OCI-LY3 (cell line): ENCODE data around the gene PIK3R6.

Source experiments
- H2AFZ ChIP-seq: fragments of 200-600, 300-600 bp; shearing (Covaris generic); 2 replicates; pipeline ENCODE4 v1.6.0; 2014; ENCODE audit warnings: antibody characterized with exemption, low read depth, low read length
- H3K27ac ChIP-seq: fragments of 200-600, 300-600 bp; sonication (generic); 2 replicates; pipeline ENCODE4 v1.5.1; 2014; ENCODE audit warnings: mild to moderate bottlenecking, low read length, moderate library complexity, mixed read lengths
- H3K27me3 ChIP-seq: fragments of 200-600, 300-600 bp; sonication (generic); 2 replicates; pipeline ENCODE4 v1.6.1; 2014; ENCODE audit warnings: low read depth, low read length, mixed read lengths
- H3K36me3 ChIP-seq: fragments of 200-600, 300-600 bp; sonication (generic); replicated peaks from 2 replicates; pipeline ENCODE3; 2014; ENCODE audit warnings: low read depth, low read length, mixed read lengths
- H3K4me1 ChIP-seq: fragments of 300-600, 200-600 bp; sonication (generic); 2 replicates; pipeline ENCODE4 v1.6.1; 2014; ENCODE audit warnings: low read length, mixed read lengths
- H3K4me2 ChIP-seq: fragments of 200-600, 300-600 bp; sonication (generic); 2 replicates; pipeline ENCODE4 v1.6.1; 2014; ENCODE audit warnings: low read length, mixed read lengths
- H3K4me3 ChIP-seq: fragments of 300-600, 200-600 bp; sonication (generic); 2 replicates; pipeline ENCODE4 v1.5.1; 2014; ENCODE audit warnings: antibody characterized with exemption, mild to moderate bottlenecking, low read length, moderate library complexity
- H3K79me2 ChIP-seq: fragments of 300-600, 200-600 bp; shearing (Covaris generic); 2 replicates; pipeline ENCODE4 v1.6.1; 2014; ENCODE audit warnings: mild to moderate bottlenecking, low read length, mixed read lengths
- H3K9ac ChIP-seq: fragments of 300-600, 200-600 bp; shearing (Covaris generic); 2 replicates; pipeline ENCODE4 v1.6.0; 2014; ENCODE audit warnings: mild to moderate bottlenecking, low read length, moderate library complexity
- H3K9me3 ChIP-seq: fragments of 200-600, 300-600 bp; shearing (Covaris generic); 2 replicates; pipeline ENCODE4 v1.6.1; 2014; ENCODE audit warnings: low read length, mixed read lengths; ENCODE audit not compliant: insufficient read depth
- H4K20me1 ChIP-seq: fragments of 200-600, 300-600 bp; sonication (generic); 2 replicates; pipeline ENCODE4 v1.6.1; 2016; ENCODE audit warnings: low read length, mixed read lengths; ENCODE audit not compliant: insufficient read depth
- EZH2phosphoT487 ChIP-seq: fragments of 200-600 bp; shearing (Covaris generic); IDR thresholded peaks from 2 replicates; pipeline ENCODE4 v1.6.1; 2018; ENCODE audit warnings: antibody characterized with exemption, mixed run types, low read depth
- TF ChIP-seq, protein P1 (sequence below): fragments of 200-600, 300-600 bp; sonication (generic); IDR thresholded peaks from 2 replicates; pipeline ENCODE4 v1.5.1; 2014; ENCODE audit warnings: antibody characterized with exemption, low read length, low read depth

The PIK3R6 gene

GRCh38 chr17:8872036-8872704 is 4.7 kb upstream of the PIK3R6 start:
- Histone ChIP-seq H4K20me1 (no peaks in the 10 kb centered on the region), H3K9me3 (no peaks in the 10 kb centered on the region), H3K9ac (no peak overlapping the region), H3K4me3 (no peak overlapping the region), H3K27me3 (no peaks in the 10 kb centered on the region), H3K4me2 (no peak overlapping the region), H3K36me3 (no peaks in the 10 kb centered on the region), H3K4me1 (peaks cover 33% of the 10 kb centered on the region), H3K79me2 (no peaks in the 10 kb centered on the region), H3K27ac (no peak overlapping the region), H2AFZ (no peak overlapping the region)
- no peak for TF ChIP-seq EZH2phosphoT487
- TF ChIP-seq, protein P1, sequence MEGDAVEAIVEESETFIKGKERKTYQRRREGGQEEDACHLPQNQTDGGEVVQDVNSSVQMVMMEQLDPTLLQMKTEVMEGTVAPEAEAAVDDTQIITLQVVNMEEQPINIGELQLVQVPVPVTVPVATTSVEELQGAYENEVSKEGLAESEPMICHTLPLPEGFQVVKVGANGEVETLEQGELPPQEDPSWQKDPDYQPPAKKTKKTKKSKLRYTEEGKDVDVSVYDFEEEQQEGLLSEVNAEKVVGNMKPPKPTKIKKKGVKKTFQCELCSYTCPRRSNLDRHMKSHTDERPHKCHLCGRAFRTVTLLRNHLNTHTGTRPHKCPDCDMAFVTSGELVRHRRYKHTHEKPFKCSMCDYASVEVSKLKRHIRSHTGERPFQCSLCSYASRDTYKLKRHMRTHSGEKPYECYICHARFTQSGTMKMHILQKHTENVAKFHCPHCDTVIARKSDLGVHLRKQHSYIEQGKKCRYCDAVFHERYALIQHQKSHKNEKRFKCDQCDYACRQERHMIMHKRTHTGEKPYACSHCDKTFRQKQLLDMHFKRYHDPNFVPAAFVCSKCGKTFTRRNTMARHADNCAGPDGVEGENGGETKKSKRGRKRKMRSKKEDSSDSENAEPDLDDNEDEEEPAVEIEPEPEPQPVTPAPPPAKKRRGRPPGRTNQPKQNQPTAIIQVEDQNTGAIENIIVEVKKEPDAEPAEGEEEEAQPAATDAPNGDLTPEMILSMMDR = no peak

DNA sequence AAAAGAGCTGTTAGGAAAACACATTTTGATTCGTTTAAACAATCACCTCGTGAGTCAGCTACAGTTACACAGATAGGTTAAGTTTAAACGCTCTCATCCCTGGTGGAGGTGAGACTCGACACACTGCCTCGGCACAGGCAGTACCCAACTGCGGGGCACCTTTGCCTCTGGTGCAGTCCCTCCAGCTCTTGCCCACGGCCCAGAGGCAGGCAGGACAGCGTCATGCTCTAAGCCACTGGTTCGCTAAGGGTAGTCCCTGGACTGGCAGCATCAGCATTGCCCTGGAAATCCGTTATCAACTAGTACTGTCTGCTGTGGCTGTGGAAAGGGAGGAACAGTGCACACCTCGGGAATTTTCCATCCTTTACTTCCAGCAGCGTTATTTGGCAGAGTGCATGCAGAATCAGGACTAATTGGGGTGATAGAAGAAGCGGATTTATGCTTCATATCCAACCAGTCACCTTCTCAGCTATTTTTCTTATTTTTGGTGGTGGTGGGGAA is 3.7 kb upstream of the PIK3R6 start:
- TF ChIP-seq EZH2phosphoT487 = no peak
- TF ChIP-seq, protein P1 = no peak
- H3K27ac ChIP-seq = no peak overlapping the region
- H3K9ac ChIP-seq = no peak overlapping the region
- H4K20me1 ChIP-seq = no peaks in the 10 kb centered on the region
- no peaks in the 10 kb centered on the region for H3K36me3 ChIP-seq
- no peaks in the 10 kb centered on the region for H3K9me3 ChIP-seq
- no peaks in the 10 kb centered on the region for H3K79me2 ChIP-seq
- H3K4me1 ChIP-seq = peaks cover 35% of the 10 kb centered on the region
- no peak overlapping the region for H3K4me2 ChIP-seq
- 0 out of 2 replicates have a peak, but pooled peaks cover 5% of the 10 kb centered on the region for H3K27me3 ChIP-seq
- H3K4me3 ChIP-seq = no peak overlapping the region
- no peak overlapping the region for H2AFZ ChIP-seq

DNA sequence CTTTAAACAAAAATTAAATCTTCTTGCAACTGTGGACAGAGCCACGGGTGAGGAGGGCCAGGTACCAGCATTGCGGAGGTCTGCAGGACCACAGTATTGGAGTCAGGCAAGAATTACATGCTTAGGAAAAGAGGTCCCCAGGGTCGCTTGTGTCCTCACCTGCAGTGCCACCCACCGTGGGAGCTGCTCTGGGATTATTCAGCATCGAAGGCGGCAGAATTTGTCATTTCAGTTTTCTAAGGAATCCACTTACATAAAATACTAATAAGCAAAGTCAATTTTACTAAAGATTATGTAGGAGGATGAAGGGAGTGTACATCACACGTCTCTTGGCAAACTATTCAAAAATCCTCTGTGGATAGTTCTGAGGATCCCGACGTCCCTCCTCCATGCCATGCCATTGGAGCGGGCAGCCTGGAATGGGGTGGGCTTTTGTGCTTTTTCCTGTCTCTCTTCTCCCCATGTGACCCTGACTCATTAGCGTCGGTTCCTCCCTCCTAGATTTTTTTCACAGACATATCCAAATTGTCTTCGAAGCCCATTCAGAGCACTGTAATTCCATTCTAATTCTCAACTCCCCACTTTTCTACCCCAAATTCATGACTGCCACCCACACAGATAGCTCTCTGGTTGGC is 3.0 kb upstream of the PIK3R6 start:
- Histone ChIP-seq H3K4me3 (no peak overlapping the region), H3K4me2 (no peak overlapping the region), H4K20me1 (no peaks in the 10 kb centered on the region), H3K79me2 (no peaks in the 10 kb centered on the region), H2AFZ (no peak overlapping the region), H3K9me3 (no peaks in the 10 kb centered on the region), H3K27ac (no peak overlapping the region), H3K9ac (no peak overlapping the region), H3K4me1 (peaks cover 35% of the 10 kb centered on the region), H3K27me3 (0 out of 2 replicates have a peak, but pooled peaks cover 5% of the 10 kb centered on the region), H3K36me3 (no peaks in the 10 kb centered on the region)
- no peak for TF ChIP-seq EZH2phosphoT487
- TF ChIP-seq, protein P1 = no peak

- peak overlapping the region; percentile 62 for H3K27ac ChIP-seq
- no peak overlapping the region for H2AFZ ChIP-seq
- peak overlapping the region; percentile 60 for H3K4me2 ChIP-seq
- peaks cover 42% of the 10 kb centered on the region for H3K4me1 ChIP-seq
- H3K9ac ChIP-seq = peak overlapping the region; percentile 8; the same call in 1 of the 2 replicates
- H3K36me3 ChIP-seq = no peaks in the 10 kb centered on the region
- no peaks in the 10 kb centered on the region for H3K9me3 ChIP-seq
- H3K79me2 ChIP-seq = no peaks in the 10 kb centered on the region
- TF ChIP-seq, protein P1 = no peak
- no peak for TF ChIP-seq EZH2phosphoT487
- H3K4me3 ChIP-seq = no peak overlapping the region
- H3K27me3 ChIP-seq = 0 out of 2 replicates have a peak, but pooled peaks cover 5% of the 10 kb centered on the region
- no peaks in the 10 kb centered on the region for H4K20me1 ChIP-seq
These were observed 1.8 kb upstream of the PIK3R6 start for GRCh38 chr17:8869114-8869815.
